ENCODE results near the gene PEX10. TPM values are rescaled to one million over a fixed set of nuclear protein-coding genes. Genes with fewer than 3 reads are reported as not detected.

The PEX10 gene
- total and polyA plus RNA-seq, 4 donors, result 6.2 to 16.4 (median 11.8) TPM

DNA sequence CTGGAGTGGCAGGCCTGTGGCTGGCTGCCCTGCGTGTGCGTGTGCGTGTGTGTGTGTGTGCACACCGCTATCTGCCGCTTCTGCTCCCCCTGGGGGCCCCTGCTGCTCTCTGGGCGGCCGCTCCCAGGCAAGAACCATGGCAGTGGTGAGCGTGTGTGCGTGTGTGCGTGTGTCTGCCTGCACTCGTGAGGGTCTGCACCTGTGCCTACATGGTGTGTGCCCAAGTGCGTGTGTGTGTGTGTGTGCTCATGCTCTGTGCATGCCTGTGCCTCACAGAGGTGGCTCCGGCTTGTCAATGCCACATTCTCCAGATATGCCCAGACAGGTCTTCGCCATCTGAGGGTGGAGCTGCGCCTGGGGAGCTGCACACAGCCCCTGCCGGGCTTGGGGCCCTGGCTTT, 18.7 kb upstream of the PEX10 start:
- no peaks in the 10 kb centered on the region for H3K36me3 ChIP-seq (ENCODE audit: control insufficient read depth in 4 of 4, insufficient read depth in 3 of 4, low read depth in 1 of 4, low read length in 3 of 4)
- H3K4me3 ChIP-seq (ENCODE audit: low read depth in 1 of 3, low read length in 3 of 3), result no peak overlapping the region
- no peaks in the 10 kb centered on the region for H3K4me1 ChIP-seq (ENCODE audit: control insufficient read depth in 4 of 4, insufficient read depth in 4 of 4, low read length in 3 of 4)
- TF ChIP-seq, protein P1, sequence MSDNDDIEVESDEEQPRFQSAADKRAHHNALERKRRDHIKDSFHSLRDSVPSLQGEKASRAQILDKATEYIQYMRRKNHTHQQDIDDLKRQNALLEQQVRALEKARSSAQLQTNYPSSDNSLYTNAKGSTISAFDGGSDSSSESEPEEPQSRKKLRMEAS (IDR thresholded peaks at IDR 0.05), result no peak
- TF ChIP-seq TAF1 (conservative IDR thresholded peaks at IDR 0.05) (no peak), NR2F2 (IDR thresholded peaks at IDR 0.05) (no peak), RAD21 (IDR thresholded peaks at IDR 0.05) (no peak), GABPA (IDR thresholded peaks at IDR 0.05 in 1 of 2, conservative IDR thresholded peaks at IDR 0.05 in 1 of 2) (no peak)
- TF ChIP-seq, protein P2, sequence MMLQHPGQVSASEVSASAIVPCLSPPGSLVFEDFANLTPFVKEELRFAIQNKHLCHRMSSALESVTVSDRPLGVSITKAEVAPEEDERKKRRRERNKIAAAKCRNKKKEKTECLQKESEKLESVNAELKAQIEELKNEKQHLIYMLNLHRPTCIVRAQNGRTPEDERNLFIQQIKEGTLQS (IDR thresholded peaks at IDR 0.05), result no peak
- TF ChIP-seq, protein P3, sequence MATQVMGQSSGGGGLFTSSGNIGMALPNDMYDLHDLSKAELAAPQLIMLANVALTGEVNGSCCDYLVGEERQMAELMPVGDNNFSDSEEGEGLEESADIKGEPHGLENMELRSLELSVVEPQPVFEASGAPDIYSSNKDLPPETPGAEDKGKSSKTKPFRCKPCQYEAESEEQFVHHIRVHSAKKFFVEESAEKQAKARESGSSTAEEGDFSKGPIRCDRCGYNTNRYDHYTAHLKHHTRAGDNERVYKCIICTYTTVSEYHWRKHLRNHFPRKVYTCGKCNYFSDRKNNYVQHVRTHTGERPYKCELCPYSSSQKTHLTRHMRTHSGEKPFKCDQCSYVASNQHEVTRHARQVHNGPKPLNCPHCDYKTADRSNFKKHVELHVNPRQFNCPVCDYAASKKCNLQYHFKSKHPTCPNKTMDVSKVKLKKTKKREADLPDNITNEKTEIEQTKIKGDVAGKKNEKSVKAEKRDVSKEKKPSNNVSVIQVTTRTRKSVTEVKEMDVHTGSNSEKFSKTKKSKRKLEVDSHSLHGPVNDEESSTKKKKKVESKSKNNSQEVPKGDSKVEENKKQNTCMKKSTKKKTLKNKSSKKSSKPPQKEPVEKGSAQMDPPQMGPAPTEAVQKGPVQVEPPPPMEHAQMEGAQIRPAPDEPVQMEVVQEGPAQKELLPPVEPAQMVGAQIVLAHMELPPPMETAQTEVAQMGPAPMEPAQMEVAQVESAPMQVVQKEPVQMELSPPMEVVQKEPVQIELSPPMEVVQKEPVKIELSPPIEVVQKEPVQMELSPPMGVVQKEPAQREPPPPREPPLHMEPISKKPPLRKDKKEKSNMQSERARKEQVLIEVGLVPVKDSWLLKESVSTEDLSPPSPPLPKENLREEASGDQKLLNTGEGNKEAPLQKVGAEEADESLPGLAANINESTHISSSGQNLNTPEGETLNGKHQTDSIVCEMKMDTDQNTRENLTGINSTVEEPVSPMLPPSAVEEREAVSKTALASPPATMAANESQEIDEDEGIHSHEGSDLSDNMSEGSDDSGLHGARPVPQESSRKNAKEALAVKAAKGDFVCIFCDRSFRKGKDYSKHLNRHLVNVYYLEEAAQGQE (IDR thresholded peaks at IDR 0.05), result no peak
- H3K27me3 ChIP-seq (ENCODE audit: control insufficient read depth in 4 of 4, insufficient read depth in 4 of 4, low read length in 3 of 4), result no peaks in the 10 kb centered on the region
- H3K27ac ChIP-seq (ENCODE audit: low read depth in 1 of 2, low read length in 2 of 2), result no peak overlapping the region
- no peaks in the 10 kb centered on the region for H3K9me3 ChIP-seq (ENCODE audit: control insufficient read depth in 4 of 4, low read length in 3 of 4)
- 77% methylated on average over 16 of the region's 16 CpGs for WGBS
- DNase-seq (ENCODE audit: low spot score), result no peak
- H3K9ac ChIP-seq (ENCODE audit: low read depth in 1 of 2, low read length in 2 of 2), result no peak overlapping the region

DNA sequence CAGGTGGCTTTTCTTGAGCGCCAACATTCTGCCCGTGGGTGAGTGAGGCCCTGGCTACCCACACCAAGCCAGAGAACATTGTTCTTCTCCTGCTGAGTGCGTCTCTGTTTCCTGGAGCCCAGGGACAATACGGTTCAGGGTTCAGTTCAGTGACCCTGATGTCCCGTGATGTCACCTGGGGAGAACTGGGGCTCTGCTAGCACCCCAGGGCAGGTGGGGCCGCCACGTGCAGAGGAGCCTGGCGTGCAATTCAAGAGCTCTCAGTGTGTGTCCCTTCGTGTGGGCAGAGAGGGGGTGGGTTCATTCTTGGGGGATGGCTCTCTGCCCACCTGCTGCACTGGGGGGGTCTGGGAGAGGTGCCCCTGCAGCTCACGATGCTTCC, 18.2 kb upstream of the PEX10 start:
- Histone ChIP-seq H3K9ac (ENCODE audit: low read depth in 1 of 2, low read length in 2 of 2) (no peak overlapping the region), H3K27ac (ENCODE audit: low read depth in 1 of 2, low read length in 2 of 2) (no peak overlapping the region), H3K27me3 (ENCODE audit: control insufficient read depth in 4 of 4, insufficient read depth in 4 of 4, low read length in 3 of 4) (no peaks in the 10 kb centered on the region), H3K4me3 (ENCODE audit: low read depth in 1 of 3, low read length in 3 of 3) (no peak overlapping the region), H3K9me3 (ENCODE audit: control insufficient read depth in 4 of 4, low read length in 3 of 4) (no peaks in the 10 kb centered on the region), H3K36me3 (ENCODE audit: control insufficient read depth in 4 of 4, insufficient read depth in 3 of 4, low read depth in 1 of 4, low read length in 3 of 4) (no peaks in the 10 kb centered on the region), H3K4me1 (ENCODE audit: control insufficient read depth in 4 of 4, insufficient read depth in 4 of 4, low read length in 3 of 4) (no peaks in the 10 kb centered on the region)
- TF ChIP-seq, protein P2 (IDR thresholded peaks at IDR 0.05), result no peak
- TF ChIP-seq FOXA2 (IDR thresholded peaks at IDR 0.05), result no peak
- TF ChIP-seq RXRA (IDR thresholded peaks at IDR 0.05), result no peak
- DNase-seq (ENCODE audit: low spot score), result no peak
- 69% methylated on average over 10 of the region's 10 CpGs for WGBS

DNA sequence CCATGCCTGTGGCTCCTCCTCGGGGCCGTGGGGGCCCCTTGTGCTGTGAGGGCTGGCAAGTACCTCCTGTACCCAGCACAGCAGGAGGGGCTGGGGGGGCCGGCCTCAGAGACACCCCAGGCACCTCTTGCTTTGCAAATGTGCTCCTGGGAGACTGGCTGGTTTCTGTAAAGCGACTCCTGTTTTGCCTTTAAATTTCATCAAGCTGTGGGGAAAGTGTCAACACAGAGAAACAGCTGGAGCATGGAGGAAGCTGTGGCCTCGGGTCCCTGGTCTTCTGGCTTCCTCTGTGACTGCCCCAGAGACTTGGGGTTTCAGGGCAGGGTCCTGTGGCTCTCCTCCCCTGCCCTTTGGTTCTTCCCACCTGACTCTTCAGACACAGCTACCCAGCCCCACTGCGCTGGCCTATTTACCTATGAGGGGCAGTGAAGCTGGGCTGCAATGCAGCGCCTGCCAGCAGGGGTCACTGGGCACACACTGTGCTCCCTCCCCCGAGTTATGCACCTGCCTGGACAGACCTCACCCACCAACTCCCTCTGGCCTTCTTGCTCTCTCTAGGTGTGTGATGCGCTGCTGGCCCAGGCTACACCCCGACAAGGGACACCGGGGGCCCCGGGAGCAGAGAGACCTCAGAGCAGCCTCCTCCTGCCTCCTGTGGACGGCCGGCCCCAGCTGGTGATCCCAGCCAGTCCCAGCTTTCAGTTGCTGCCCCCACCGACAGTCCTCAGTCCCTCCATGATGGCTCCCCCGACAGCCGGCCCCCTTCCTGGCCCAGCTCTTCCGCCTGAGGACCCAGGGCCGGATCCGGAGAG, 17.6 kb upstream of the PEX10 start:
- DNase-seq (ENCODE audit: low spot score), result no peak
- H3K9me3 ChIP-seq (ENCODE audit: control insufficient read depth in 4 of 4, low read length in 3 of 4), result no peaks in the 10 kb centered on the region
- TF ChIP-seq SP1 (IDR thresholded peaks at IDR 0.05), result no peak
- TF ChIP-seq FOXA2 (IDR thresholded peaks at IDR 0.05), result no peak
- H3K9ac ChIP-seq (ENCODE audit: low read depth in 1 of 2, low read length in 2 of 2), result no peak overlapping the region
- no peaks in the 10 kb centered on the region for H3K36me3 ChIP-seq (ENCODE audit: control insufficient read depth in 4 of 4, insufficient read depth in 3 of 4, low read depth in 1 of 4, low read length in 3 of 4)
- no peak overlapping the region for H3K4me3 ChIP-seq (ENCODE audit: low read depth in 1 of 3, low read length in 3 of 3)
- WGBS, result 86% methylated on average over 20 of the region's 20 CpGs
- H3K27me3 ChIP-seq (ENCODE audit: control insufficient read depth in 4 of 4, insufficient read depth in 4 of 4, low read length in 3 of 4), result no peaks in the 10 kb centered on the region
- H3K27ac ChIP-seq (ENCODE audit: low read depth in 1 of 2, low read length in 2 of 2), result no peak overlapping the region
- H3K4me1 ChIP-seq (ENCODE audit: control insufficient read depth in 4 of 4, insufficient read depth in 4 of 4, low read length in 3 of 4), result no peaks in the 10 kb centered on the region
